Measurements from ENCODE around the gene WBP2. TPM values are rescaled to one million over a fixed set of nuclear protein-coding genes. Genes with fewer than 3 reads are reported as not detected.

Gene WBP2
- total RNA-seq, 2 donors from 2014 or later, result 74.3 to 82.7 TPM

GRCh38 chr17:75803883-75804282 lies 51.3 kb downstream of the WBP2 start:
- no peak overlapping the region for H3K4me3 Mint-ChIP-seq
- Histone ChIP-seq H3K9me3 (ENCODE audit: control insufficient read depth, low read length) (no peaks in the 10 kb centered on the region), H3K36me3 (ENCODE audit: control insufficient read depth, insufficient read depth, low read length) (peaks cover 28% of the 10 kb centered on the region), H3K4me3 (ENCODE audit: low read length) (no peak overlapping the region), H3K27ac (ENCODE audit: low read depth, low read length) (no peak overlapping the region), H3K9ac (ENCODE audit: extremely low read depth, low read length, poor library complexity, severe bottlenecking) (no peak overlapping the region), H3K27me3 (ENCODE audit: control insufficient read depth, insufficient read depth, low read length, poor library complexity, severe bottlenecking) (no peaks in the 10 kb centered on the region), H3K4me1 (ENCODE audit: control insufficient read depth, insufficient read depth, low read length) (no peaks in the 10 kb centered on the region)
- WGBS, 2 experiments (ENCODE audit: insufficient coverage in 1 of 2, insufficient read length in 1 of 2), result 80 to 94% methylated on average over 1 of the region's 1 CpG
- no peak for DNase-seq
- TF ChIP-seq, protein P1, sequence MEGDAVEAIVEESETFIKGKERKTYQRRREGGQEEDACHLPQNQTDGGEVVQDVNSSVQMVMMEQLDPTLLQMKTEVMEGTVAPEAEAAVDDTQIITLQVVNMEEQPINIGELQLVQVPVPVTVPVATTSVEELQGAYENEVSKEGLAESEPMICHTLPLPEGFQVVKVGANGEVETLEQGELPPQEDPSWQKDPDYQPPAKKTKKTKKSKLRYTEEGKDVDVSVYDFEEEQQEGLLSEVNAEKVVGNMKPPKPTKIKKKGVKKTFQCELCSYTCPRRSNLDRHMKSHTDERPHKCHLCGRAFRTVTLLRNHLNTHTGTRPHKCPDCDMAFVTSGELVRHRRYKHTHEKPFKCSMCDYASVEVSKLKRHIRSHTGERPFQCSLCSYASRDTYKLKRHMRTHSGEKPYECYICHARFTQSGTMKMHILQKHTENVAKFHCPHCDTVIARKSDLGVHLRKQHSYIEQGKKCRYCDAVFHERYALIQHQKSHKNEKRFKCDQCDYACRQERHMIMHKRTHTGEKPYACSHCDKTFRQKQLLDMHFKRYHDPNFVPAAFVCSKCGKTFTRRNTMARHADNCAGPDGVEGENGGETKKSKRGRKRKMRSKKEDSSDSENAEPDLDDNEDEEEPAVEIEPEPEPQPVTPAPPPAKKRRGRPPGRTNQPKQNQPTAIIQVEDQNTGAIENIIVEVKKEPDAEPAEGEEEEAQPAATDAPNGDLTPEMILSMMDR (conservative IDR thresholded peaks at IDR 0.05), result no peak
- no peaks in the 10 kb centered on the region for H3K4me1 Mint-ChIP-seq
- peaks cover 24% of the 10 kb centered on the region for H3K36me3 Mint-ChIP-seq (ENCODE audit: low read depth)
- no peak overlapping the region for H3K27ac Mint-ChIP-seq
- no peaks in the 10 kb centered on the region for H3K27me3 Mint-ChIP-seq (ENCODE audit: insufficient read depth)
- no peaks in the 10 kb centered on the region for H3K9me3 Mint-ChIP-seq

- TF ChIP-seq, protein P1 (conservative IDR thresholded peaks at IDR 0.05), result no peak
- Histone ChIP-seq H3K9ac (ENCODE audit: extremely low read depth, low read length, poor library complexity, severe bottlenecking) (no peak overlapping the region), H3K4me1 (ENCODE audit: control insufficient read depth, insufficient read depth, low read length) (no peaks in the 10 kb centered on the region), H3K9me3 (ENCODE audit: control insufficient read depth, low read length) (no peaks in the 10 kb centered on the region), H3K36me3 (ENCODE audit: control insufficient read depth, insufficient read depth, low read length) (peaks cover 56% of the 10 kb centered on the region), H3K27ac (ENCODE audit: low read depth, low read length) (no peak overlapping the region), H3K27me3 (ENCODE audit: control insufficient read depth, insufficient read depth, low read length, poor library complexity, severe bottlenecking) (no peaks in the 10 kb centered on the region), H3K4me3 (ENCODE audit: low read length) (no peak overlapping the region)
- Mint-ChIP-seq H3K36me3 (ENCODE audit: low read depth) (peaks cover 48% of the 10 kb centered on the region), H3K4me3 (no peak overlapping the region), H3K27ac (no peak overlapping the region), H3K9me3 (no peaks in the 10 kb centered on the region), H3K27me3 (ENCODE audit: insufficient read depth) (no peaks in the 10 kb centered on the region), H3K4me1 (no peaks in the 10 kb centered on the region)
- no peak for DNase-seq
- 97 to 98% methylated on average over 4 of the region's 4 CpGs for WGBS, 2 experiments (ENCODE audit: insufficient coverage in 1 of 2, insufficient read length in 1 of 2)
These were observed 55.7 kb downstream of the WBP2 start for GRCh38 chr17:75799402-75799801.

- 92 to 96% methylated on average over 4 to 8 of the region's 8 CpGs for WGBS, 2 experiments (ENCODE audit: insufficient coverage in 1 of 2, insufficient read length in 1 of 2)
- no peaks in the 10 kb centered on the region for H3K27me3 Mint-ChIP-seq (ENCODE audit: insufficient read depth)
- H3K36me3 Mint-ChIP-seq (ENCODE audit: low read depth), result peaks cover 61% of the 10 kb centered on the region
These were observed 59.1 kb downstream of the WBP2 start for GRCh38 chr17:75795820-75796607.

More at GRCh38 chr17:75795820-75796607, 59.1 kb downstream of the WBP2 start:
- peaks cover 7% of the 10 kb centered on the region for H3K4me1 Mint-ChIP-seq
- H3K9me3 Mint-ChIP-seq, result no peaks in the 10 kb centered on the region
- TF ChIP-seq, protein P1 (conservative IDR thresholded peaks at IDR 0.05), result no peak
- Histone ChIP-seq H3K4me1 (ENCODE audit: control insufficient read depth, insufficient read depth, low read length) (peaks cover 3% of the 10 kb centered on the region), H3K27me3 (ENCODE audit: control insufficient read depth, insufficient read depth, low read length, poor library complexity, severe bottlenecking) (no peaks in the 10 kb centered on the region), H3K9ac (ENCODE audit: extremely low read depth, low read length, poor library complexity, severe bottlenecking) (no peak overlapping the region), H3K4me3 (ENCODE audit: low read length) (no peak overlapping the region), H3K9me3 (ENCODE audit: control insufficient read depth, low read length) (no peaks in the 10 kb centered on the region), H3K27ac (ENCODE audit: low read depth, low read length) (no peak overlapping the region), H3K36me3 (ENCODE audit: control insufficient read depth, insufficient read depth, low read length) (peaks cover 64% of the 10 kb centered on the region)
- H3K4me3 Mint-ChIP-seq, result no peak overlapping the region
- no peak overlapping the region for H3K27ac Mint-ChIP-seq
- DNase-seq, result no peak

Other genes with a start within 250 kb of the WBP2 start
- gene SMIM5, start 221.9 kb downstream of the WBP2 start, total RNA-seq, result under 1 TPM in 1 of 2 donors, not detected in 1; 0.40 TPM
- gene RECQL5, start 188.2 kb downstream of the WBP2 start, total RNA-seq, result 10 to 100 TPM; 54.3 TPM
- gene SAP30BP, start 188.0 kb downstream of the WBP2 start, total RNA-seq, result 100 to 1,000 TPM in 1 of 2 donors, 10 to 100 TPM in 1; 96.5 to 113 TPM
- gene ITGB4, start 133.9 kb downstream of the WBP2 start, total RNA-seq, result 1 to 10 TPM; 3.4 to 5.1 TPM
- gene GALK1, start 90.1 kb downstream of the WBP2 start, total RNA-seq, result 10 to 100 TPM; 26.7 to 33.2 TPM
- 10 to 100 TPM; 38.0 to 39.0 TPM for gene UNK, start 70.5 kb downstream of the WBP2 start, total RNA-seq
- 1 to 10 TPM; 6.3 to 6.4 TPM for gene UNC13D, start 10.9 kb downstream of the WBP2 start, total RNA-seq
- 1 to 10 TPM; 1.6 to 2.7 TPM for gene TRIM47, start 23.2 kb upstream of the WBP2 start, total RNA-seq
- gene TRIM65, start 41.6 kb upstream of the WBP2 start, total RNA-seq, result 10 to 100 TPM; 27.4 to 35.3 TPM
- 100 to 1,000 TPM; 103 to 118 TPM for gene MRPL38, start 49.5 kb upstream of the WBP2 start, total RNA-seq
- gene FBF1, start 85.7 kb upstream of the WBP2 start, total RNA-seq, result 10 to 100 TPM; 25.9 to 39.1 TPM
- 10 to 100 TPM; 28.6 to 37.1 TPM for gene ACOX1, start 123.8 kb upstream of the WBP2 start, total RNA-seq
- gene TEN1, start 123.9 kb upstream of the WBP2 start, total RNA-seq, result 10 to 100 TPM; 12.1 to 15.3 TPM
- 10 to 100 TPM in 1 of 2 donors, 1 to 10 TPM in 1; 7.3 to 11.7 TPM for gene CDK3, start 145.5 kb upstream of the WBP2 start, total RNA-seq
- under 1 TPM; 0.20 to 0.51 TPM for gene EVPL, start 172.0 kb upstream of the WBP2 start, total RNA-seq
- gene SRP68, start 217.2 kb upstream of the WBP2 start, total RNA-seq, result 10 to 100 TPM; 73.9 to 78.0 TPM
- gene GALR2, start 219.4 kb upstream of the WBP2 start, total RNA-seq, result not detected
- gene ZACN, start 223.8 kb upstream of the WBP2 start, total RNA-seq, result under 1 TPM in 1 of 2 donors, not detected in 1; 0.09 TPM
- 100 to 1,000 TPM; 159 to 187 TPM for gene EXOC7, start 248.5 kb upstream of the WBP2 start, total RNA-seq